ENCODE results near the gene CLIC4.

Gene CLIC4

DNA sequence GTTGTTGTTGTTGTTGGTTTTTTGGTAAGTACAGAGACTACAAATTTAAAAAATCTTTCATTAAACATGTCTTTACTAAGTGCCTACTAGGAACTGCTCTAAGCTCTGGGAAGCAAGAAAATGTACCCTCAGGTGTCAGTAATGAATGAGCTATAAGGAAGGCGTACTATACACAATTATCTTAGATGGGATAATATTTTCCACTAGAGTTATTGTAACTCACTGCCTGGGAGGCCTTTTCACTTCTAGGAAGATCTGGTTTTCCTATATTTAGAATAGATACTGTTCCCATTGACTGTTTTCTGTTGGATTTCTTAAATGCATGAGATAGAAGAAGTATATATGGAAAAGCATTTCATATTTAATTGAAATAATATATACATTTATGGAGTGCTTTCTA is 19.6 kb downstream of the CLIC4 start:
- H3K4me3 ChIP-seq (ENCODE audit: low read depth, low read length), result no peak overlapping the region
- TF ChIP-seq, protein P1, sequence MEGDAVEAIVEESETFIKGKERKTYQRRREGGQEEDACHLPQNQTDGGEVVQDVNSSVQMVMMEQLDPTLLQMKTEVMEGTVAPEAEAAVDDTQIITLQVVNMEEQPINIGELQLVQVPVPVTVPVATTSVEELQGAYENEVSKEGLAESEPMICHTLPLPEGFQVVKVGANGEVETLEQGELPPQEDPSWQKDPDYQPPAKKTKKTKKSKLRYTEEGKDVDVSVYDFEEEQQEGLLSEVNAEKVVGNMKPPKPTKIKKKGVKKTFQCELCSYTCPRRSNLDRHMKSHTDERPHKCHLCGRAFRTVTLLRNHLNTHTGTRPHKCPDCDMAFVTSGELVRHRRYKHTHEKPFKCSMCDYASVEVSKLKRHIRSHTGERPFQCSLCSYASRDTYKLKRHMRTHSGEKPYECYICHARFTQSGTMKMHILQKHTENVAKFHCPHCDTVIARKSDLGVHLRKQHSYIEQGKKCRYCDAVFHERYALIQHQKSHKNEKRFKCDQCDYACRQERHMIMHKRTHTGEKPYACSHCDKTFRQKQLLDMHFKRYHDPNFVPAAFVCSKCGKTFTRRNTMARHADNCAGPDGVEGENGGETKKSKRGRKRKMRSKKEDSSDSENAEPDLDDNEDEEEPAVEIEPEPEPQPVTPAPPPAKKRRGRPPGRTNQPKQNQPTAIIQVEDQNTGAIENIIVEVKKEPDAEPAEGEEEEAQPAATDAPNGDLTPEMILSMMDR (IDR thresholded peaks at IDR 0.05; ENCODE audit: borderline replicate concordance, insufficient read depth, low read depth, low read length), result no peak

DNA sequence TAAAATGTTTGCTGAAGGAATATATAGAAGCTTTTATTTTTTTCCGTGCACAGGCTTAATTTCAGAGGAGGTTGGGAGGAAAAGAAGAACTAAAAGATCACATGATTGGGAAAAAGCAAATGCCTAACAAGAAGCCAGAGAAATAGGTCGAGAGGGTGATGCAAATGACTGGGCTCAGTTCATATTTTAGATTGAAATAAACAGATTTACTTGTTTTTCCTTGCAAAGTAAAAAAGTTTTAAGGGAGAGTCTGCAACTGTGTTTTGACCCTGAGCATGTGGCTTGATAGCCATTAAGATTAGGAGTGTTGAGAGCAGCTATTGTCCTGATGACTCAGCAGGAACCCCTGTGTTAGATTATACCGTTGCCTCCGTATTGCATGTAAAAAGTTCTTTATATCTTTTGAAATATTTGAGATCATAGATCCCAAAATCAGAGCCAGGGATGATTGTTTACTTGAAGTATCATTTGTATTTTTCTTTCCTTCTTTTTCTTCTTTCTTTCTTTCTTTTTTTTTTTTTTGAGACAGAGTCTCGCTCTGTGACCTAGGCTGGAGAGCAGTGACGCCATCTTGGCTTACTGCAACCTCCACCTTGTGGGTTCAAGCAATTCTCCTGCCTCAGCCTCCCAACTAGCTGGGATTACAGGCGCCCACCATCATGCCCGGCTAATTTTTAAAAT is 20.2 kb downstream of the CLIC4 start:
- no peak overlapping the region for H3K4me3 ChIP-seq (ENCODE audit: low read depth, low read length)
- TF ChIP-seq, protein P1 (IDR thresholded peaks at IDR 0.05; ENCODE audit: borderline replicate concordance, insufficient read depth, low read depth, low read length), result no peak

DNA sequence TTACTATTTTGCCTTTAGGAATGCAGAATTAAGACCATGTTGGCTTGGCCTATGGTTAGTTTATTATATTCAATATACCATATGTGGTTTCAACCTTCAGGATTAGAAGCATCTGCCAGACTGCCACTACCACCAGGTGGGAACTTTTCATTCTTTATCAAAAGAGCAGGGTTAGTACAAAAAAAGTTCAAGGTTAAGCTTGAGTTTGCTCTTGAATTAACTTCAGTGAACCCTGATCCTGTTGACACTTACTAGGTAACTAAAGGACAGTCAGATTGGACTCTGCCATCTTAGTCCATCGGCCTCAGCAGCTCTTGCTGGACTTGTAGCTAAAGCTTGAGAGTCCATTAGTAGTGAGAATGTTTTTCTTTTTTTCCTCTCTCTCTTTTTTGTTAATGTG is 22.1 kb downstream of the CLIC4 start:
- H3K4me3 ChIP-seq (ENCODE audit: low read depth, low read length), result no peak overlapping the region
- TF ChIP-seq, protein P1 (IDR thresholded peaks at IDR 0.05; ENCODE audit: borderline replicate concordance, insufficient read depth, low read depth, low read length), result no peak

DNA sequence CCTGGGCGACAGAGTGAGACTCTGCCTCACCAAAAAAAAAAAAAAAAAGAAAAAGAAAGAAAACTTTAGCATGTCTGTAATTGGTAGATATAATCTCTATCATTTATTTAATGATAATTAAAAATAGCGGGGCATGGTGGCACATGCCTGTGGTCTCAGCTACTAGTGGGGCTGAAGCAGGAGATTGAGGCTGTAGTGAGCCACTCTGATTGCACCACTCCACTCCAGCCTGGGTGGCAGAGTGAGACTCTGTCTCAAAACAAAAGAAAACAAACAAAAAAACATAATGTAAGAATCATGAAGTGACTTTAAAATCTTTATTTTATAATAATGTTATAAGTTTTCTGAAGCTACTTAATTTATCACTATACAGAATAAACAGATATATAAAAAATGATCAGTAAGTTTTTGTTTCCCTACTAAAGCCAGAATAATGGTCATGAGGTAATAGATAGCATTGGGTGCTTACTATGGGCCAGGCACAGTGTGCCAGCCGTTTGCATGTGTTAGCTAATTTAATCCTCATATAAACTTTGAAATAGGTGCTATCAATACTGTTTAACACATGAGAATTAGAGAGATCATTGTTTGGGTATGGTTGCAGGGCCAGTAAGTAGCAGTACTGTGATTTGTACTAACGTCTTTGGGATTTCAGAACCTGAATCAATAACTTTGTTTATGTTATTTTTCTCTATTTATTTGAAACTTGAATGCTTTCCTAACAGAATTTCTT is 23.8 kb downstream of the CLIC4 start:
- TF ChIP-seq, protein P1 (IDR thresholded peaks at IDR 0.05; ENCODE audit: borderline replicate concordance, insufficient read depth, low read depth, low read length), result no peak
- H3K4me3 ChIP-seq (ENCODE audit: low read depth, low read length), result no peak overlapping the region

DNA sequence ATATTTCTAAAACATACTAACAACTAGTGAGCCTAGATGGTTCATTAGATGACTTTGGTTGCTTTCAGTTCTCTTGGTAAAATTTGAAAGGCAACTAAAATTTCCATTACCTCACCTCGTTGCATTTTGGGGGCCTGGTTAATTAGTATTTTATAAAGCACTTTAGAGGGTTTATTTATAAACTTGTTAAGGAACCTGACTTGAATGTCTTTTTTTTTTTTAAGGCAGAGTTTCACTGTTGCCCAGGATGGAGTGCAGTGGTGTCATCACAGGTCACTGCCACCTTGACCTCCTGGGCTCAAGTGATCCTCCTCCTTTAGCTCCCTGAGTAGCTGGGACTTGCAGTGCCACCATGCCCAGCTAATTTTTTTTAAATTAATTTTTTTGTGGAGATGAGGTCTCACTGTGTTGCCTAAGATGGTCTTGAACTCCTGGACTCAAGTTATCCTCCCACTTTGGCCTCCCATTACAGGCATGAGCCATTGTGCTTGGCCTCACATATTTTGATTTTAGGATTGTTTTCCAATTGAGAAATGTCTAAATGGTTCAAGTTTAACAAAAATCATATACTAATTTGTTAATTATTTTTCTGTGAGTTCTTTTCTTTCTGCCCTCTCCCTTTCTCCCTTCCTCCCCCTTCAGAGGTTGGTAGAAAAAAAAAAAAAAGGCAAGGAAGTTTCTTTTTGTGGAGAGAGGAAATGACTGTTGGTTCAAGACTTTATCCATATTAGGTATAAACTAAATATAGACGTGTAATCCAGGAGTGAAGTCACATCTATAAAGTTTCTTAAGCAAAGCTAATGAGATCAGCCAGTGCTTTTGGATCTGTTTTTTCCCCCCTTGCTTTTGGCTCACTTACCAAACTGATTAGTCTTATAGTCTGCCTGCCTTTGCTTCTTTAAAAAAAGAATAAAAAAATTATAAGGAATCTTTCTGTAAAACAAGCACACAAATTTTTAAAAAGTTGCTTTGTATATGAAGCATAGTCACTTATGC is 24.7 kb downstream of the CLIC4 start:
- TF ChIP-seq, protein P1 (IDR thresholded peaks at IDR 0.05; ENCODE audit: borderline replicate concordance, insufficient read depth, low read depth, low read length), result no peak
- no peak overlapping the region for H3K4me3 ChIP-seq (ENCODE audit: low read depth, low read length)

DNA sequence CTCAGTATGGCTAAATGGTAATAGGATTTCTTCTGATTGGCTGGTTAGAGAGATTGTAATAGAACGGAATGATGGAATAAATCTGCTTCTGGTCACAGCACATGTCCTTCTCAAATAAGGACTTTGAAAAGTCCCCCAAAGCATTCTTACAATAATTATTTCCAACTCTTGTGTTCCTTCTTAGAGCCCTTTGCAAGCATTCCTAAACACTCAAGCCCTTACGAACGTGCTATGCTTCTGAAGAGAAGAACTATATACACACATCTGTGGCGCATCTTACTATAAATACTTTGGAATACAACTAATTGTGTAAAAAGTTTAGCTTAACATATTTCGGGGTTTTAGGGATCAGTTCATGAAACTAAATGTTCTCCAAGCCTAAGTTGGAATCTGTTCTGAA is 25.6 kb downstream of the CLIC4 start:
- no peak overlapping the region for H3K4me3 ChIP-seq (ENCODE audit: low read depth, low read length)
- TF ChIP-seq, protein P1 (IDR thresholded peaks at IDR 0.05; ENCODE audit: borderline replicate concordance, insufficient read depth, low read depth, low read length), result no peak

Data from GM12875 (cell line).